Activated CD8-positive, alpha-beta memory T cell treated with anti-CD3 and anti-CD28 coated beads for 24 hours (primary cell): ENCODE measurements around the gene IL25.
"Not testable (repeated sequence)": the region's sequence is repeated elsewhere in the genome, so short reads cannot be mapped to it uniquely, and the experiment has no call there.

Source experiments
- DNase-seq: peaks from one replicate; pipeline ENCODE4 v3.0.0-alpha.2; 2020

Gene IL25

GRCh38 chr14:23396781-23397407 is 24.3 kb downstream of the IL25 start:
- DNase-seq: no peak

GRCh38 chr14:23398348-23398747 is 25.7 kb downstream of the IL25 start:
- DNase-seq: no peak

- no peak for DNase-seq
Measured at GRCh38 chr14:23399136-23399535, 26.5 kb downstream of the IL25 start.

- DNase-seq: no peak
Measured at GRCh38 chr14:23399591-23399990, 27.0 kb downstream of the IL25 start.

GRCh38 chr14:23400496-23401149 is 28.0 kb downstream of the IL25 start:
- not testable (repeated sequence) for DNase-seq

- no peak for DNase-seq
Measured at GRCh38 chr14:23401291-23401690, 28.7 kb downstream of the IL25 start.

- DNase-seq: no peak
Measured at GRCh38 chr14:23402296-23403138, 29.9 kb downstream of the IL25 start.

- DNase-seq: no peak
Measured at GRCh38 chr14:23403139-23403438, 30.5 kb downstream of the IL25 start.

GRCh38 chr14:23403908-23404307 is 31.3 kb downstream of the IL25 start:
- DNase-seq: no peak

GRCh38 chr14:23404331-23404900 is 31.8 kb downstream of the IL25 start:
- no peak for DNase-seq

- DNase-seq: no peak
Measured at GRCh38 chr14:23405096-23405495, 32.5 kb downstream of the IL25 start.

- no peak for DNase-seq
Measured at GRCh38 chr14:23405516-23406025, 33.0 kb downstream of the IL25 start.

GRCh38 chr14:23406244-23406643 is 33.6 kb downstream of the IL25 start:
- no peak for DNase-seq

- DNase-seq: no peak
Measured at GRCh38 chr14:23406725-23407355, 34.2 kb downstream of the IL25 start.

GRCh38 chr14:23407516-23408306 is 35.1 kb downstream of the IL25 start, which contains the start of gene MYH6:
Gene MYH6 (minus strand): TSS chr14:23408273. CDS start chr14:23407223, 1,050 bp downstream.
- no peak for DNase-seq

GRCh38 chr14:23408307-23408630 is 35.7 kb downstream of the IL25 start:
- no peak for DNase-seq

GRCh38 chr14:23409475-23409874 is 36.9 kb downstream of the IL25 start:
- DNase-seq: no peak

GRCh38 chr14:23409966-23410635 is 37.5 kb downstream of the IL25 start:
- DNase-seq: no peak

- no peak for DNase-seq
Measured at GRCh38 chr14:23411563-23412525, 39.2 kb downstream of the IL25 start.

GRCh38 chr14:23413681-23414080 is 41.1 kb downstream of the IL25 start:
- DNase-seq: no peak
